Astrocyte of the hippocampus (primary cell): Measurements from ENCODE around the gene FMNL1.
A peak's percentile ranks its signal among the peaks of the same experiment; 100 is the strongest.
"Not testable (repeated sequence)": the region's sequence is repeated elsewhere in the genome, so short reads cannot be mapped to it uniquely, and the experiment has no call there.

Experiments
- DNase-seq: peaks from one replicate; pipeline ENCODE4 v3.0.0; 2011; ENCODE audit warnings: low read depth, low spot score

The FMNL1 gene

GRCh38 chr17:45235416-45236281 is 14.0 kb downstream of the FMNL1 start:
- peak; percentile 77 for DNase-seq

- no peak for DNase-seq
Measured at GRCh38 chr17:45236282-45236606, 14.6 kb downstream of the FMNL1 start.

GRCh38 chr17:45237686-45238085 is 16.0 kb downstream of the FMNL1 start:
- no peak for DNase-seq

GRCh38 chr17:45238155-45238774 is 16.6 kb downstream of the FMNL1 start:
- no peak for DNase-seq

- no peak for DNase-seq
Measured at GRCh38 chr17:45240905-45241327, 19.2 kb downstream of the FMNL1 start.

- DNase-seq: peak; percentile 40
Measured at GRCh38 chr17:45241328-45242028, 19.8 kb downstream of the FMNL1 start.

GRCh38 chr17:45242029-45242414 is 20.3 kb downstream of the FMNL1 start:
- DNase-seq: no peak

- DNase-seq: no peak
Measured at GRCh38 chr17:45243750-45244149, 22.1 kb downstream of the FMNL1 start.

- DNase-seq: no peak
Measured at GRCh38 chr17:45244725-45245656, 23.3 kb downstream of the FMNL1 start.

GRCh38 chr17:45246338-45246737 is 24.7 kb downstream of the FMNL1 start:
- no peak for DNase-seq

- peak; percentile 59 for DNase-seq
Measured at GRCh38 chr17:45246861-45247428, 25.3 kb downstream of the FMNL1 start.

GRCh38 chr17:45247429-45248131 is 25.9 kb downstream of the FMNL1 start:
- DNase-seq: peak; percentile 81

- peak; percentile 29 for DNase-seq
Measured at GRCh38 chr17:45248132-45248957, 26.7 kb downstream of the FMNL1 start.

GRCh38 chr17:45251931-45252330 is 30.2 kb downstream of the FMNL1 start:
- no peak for DNase-seq

- not testable (repeated sequence) for DNase-seq
Measured at GRCh38 chr17:45253237-45253636, 31.6 kb downstream of the FMNL1 start.

GRCh38 chr17:45253879-45254278 is 32.2 kb downstream of the FMNL1 start:
- no peak for DNase-seq

GRCh38 chr17:45255358-45255757 is 33.7 kb downstream of the FMNL1 start:
- no peak for DNase-seq

- DNase-seq: no peak
Measured at GRCh38 chr17:45256114-45256966, 34.7 kb downstream of the FMNL1 start.

GRCh38 chr17:45257115-45257514 is 35.4 kb downstream of the FMNL1 start:
- DNase-seq: no peak
